NCI-H748 (cell line): ENCODE data around the gene CHST15.

Source experiments
- DNase-seq: peaks from one replicate; lab custom pipeline; 2025; ENCODE audit not compliant: unreplicated experiment; lab: John Stamatoyannopoulos, UW

CHST15 gene

DNA sequence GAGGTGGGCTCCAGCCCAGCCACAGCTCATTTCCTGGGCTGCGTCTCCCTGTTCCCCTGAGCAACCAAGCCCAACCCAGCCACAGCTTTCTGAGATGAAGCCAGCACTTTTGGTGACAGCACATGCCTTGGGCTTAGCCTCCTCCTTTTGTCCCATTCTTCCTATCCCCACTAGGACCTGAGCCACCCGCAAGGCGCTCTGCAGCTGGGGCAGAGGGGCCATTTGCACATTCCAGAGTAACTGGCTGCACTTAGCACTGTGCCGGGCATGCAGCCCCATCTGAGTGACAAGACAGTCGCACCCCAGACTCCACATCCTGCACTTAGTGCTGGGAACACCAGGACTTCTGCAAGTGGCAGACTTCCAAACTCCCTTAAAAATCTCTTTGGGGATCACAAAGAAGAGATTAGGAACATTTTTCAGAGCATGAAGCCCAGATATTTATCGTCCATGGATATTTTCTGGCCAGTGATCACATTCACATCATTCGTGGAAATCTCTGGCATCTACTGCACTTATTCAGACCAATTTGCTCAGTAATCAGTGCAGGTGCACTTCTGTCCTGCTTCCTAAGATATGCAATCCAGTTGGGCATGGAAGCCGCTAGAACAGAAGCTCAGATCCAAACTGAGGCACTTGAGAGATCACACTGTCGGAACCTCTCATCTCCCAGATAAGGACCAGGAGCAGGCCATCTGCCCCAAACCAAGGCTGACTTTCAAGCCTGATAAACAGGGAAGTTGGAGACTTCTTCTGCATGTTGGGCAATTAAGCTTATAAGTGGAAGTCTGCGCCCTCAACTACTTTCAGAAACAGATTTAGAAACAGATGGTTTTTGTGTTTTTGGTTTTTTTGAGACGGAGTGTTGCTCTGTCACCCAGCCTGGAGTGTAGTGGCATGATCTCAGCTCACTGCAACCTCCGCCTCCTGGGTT is 26.4 kb downstream of the CHST15 start:
- DNase-seq, result no peak

DNA sequence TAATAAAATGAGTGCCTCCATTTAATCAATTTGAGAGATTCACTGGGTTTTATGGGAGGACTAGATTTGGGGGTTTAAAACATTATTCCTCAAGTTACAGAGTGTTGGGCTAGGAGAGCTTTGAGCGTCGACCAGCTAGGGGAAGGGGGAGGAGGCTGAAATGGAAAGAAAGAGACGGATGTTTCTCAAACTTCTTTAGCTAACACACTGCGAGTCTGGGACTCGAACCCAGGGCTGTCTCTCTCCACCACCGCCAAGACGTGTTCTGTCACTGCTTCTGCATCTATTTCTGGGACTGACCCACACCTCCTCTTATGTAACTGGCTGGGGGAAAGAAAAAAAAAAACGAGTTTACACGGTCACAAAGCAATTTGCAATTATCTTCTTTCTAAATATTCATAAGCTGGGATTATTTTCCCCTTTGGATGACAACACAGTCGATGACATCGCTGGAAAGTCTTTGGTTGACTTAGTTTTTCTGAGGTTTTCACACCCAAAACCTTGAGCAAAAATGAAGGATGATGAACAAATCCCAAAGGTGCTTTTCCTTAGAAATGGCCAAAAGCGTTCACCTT is 27.2 kb downstream of the CHST15 start:
- no peak for DNase-seq

GRCh38 chr10:124065382-124066125 is 27.8 kb downstream of the CHST15 start:
- DNase-seq, result no peak

DNA sequence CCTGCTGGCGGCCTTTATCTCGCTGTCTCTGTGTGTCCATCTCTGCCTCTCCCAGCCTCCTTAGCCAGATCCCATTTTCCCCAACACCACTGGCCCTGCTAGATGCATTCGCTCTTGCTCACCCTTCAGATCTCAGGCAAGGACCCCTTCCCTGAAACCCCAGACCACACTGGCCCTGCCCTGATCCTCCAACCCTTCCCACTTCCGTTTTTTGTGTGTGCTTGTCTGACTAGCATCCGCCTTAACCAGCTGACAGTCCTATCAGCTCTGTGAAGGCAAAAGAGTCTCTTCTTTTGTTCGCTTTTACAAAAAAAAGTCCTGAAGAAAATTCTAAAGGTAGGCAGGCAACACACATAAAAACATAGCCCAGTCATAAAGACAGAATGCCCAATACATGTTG is 28.7 kb downstream of the CHST15 start:
- no peak for DNase-seq

GRCh38 chr10:124063750-124064603 is 29.4 kb downstream of the CHST15 start:
- no peak for DNase-seq

DNA sequence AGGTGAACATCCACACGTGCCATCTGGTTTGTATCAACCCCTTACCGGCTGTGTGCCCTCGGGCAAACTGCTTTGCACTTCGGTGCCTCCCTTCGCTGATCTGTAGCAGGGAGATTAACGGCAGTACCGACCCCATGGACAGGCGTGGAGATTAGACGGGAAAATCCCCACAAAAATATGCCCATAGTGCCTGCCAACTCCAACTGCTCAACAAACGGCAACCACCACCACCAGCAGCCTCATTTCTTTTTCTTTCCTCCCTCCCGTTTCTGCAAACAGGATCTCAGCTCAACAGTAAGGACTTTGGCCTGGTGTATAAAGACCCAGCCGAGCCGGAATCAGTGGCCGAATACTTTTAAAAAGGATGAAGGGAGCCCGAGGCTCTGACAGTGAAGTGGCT is 31.0 kb downstream of the CHST15 start:
- no peak for DNase-seq

DNA sequence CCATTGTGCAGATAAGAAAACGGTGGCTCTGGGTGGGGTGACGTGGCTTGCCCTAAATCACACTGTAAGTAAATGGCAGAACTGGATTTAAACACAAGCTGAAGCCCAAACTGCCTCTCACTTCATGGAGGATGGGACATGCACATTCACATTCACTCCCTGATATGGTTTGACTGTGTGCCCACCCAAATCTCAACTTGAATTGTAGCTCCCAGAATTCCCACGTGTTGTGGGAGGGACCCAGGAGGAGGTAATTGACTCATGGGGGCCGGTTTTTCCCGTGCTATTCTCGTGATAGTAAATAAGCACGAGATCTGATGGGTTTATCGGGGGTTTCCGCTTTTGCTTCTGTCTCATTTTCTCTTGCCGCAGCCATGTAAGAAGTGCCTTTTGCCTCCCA is 32.4 kb downstream of the CHST15 start:
- DNase-seq, result no peak

DNA sequence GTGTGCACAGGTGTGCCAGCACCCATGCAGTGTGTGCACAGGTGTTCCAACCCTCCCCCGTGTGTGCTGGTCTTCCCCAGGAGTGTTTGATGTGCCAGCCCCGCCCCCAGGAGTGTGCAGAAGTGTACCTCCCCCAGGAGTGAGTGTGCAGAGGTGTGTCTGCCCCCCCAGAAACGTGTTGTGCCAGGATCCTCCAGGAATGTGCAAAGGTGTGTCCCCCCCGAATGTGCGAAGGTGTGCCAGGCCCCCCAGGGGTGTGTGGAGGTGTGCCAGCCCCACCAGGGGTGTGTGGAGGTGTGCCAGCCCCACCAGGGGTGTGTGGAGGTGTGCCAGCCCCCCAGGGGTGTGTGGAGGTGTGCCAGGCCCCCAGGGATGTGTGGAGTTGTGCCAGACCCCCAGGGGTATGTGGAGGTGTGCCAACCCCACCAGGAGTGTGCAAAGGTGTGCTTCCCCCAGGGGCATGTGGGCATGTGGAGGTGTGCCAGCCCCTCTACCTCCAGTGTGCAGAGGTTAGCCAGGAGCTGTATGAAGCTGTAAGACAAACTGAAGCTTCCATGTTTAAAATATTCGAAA is 33.2 kb downstream of the CHST15 start:
- no peak for DNase-seq

DNA sequence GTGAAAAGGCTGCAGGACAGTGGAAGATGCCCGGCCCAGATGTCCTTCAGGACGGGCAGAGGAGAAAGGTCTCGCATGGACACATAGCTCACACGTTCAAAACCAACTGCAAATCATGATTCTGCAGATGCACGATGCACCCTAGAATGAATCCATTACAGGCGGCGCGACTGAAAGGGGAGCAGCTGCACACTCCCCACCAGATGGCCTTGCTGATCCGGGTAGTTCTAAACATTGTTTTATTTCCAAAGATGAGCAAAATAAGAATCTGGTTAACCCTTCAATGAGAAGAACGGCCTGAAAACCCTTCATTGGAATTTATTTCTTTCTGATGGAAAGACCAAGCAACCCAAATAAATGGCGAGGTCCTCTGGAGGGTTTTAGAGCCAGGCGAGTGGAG is 33.8 kb downstream of the CHST15 start:
- no peak for DNase-seq

- no peak for DNase-seq
Measured at GRCh38 chr10:124058346-124059003, 34.9 kb downstream of the CHST15 start.

DNA sequence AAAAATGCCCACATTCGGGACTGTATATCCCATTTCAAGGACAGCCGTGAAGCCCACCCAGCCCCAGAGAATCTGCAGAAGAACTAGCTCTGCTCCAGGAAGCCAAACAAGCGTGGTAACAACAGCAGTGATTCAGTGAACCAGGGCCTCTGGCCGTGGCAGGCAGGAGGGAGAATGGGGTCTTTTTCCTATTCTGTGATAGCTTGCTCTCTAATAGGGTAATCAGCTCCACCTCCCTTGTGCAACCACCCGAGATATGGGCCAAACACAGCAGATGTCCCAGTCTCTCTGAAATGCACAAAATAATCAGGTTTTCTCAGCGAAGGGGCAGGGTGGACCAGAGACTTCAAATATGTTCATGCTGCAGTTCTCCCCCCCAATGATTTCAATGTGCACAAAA is 35.8 kb downstream of the CHST15 start:
- no peak for DNase-seq

GRCh38 chr10:124056337-124056980 is 36.9 kb downstream of the CHST15 start:
- no peak for DNase-seq

GRCh38 chr10:124053971-124054370 is 39.4 kb downstream of the CHST15 start:
- no peak for DNase-seq

GRCh38 chr10:124052561-124052960 is 40.8 kb downstream of the CHST15 start:
- no peak for DNase-seq

DNA sequence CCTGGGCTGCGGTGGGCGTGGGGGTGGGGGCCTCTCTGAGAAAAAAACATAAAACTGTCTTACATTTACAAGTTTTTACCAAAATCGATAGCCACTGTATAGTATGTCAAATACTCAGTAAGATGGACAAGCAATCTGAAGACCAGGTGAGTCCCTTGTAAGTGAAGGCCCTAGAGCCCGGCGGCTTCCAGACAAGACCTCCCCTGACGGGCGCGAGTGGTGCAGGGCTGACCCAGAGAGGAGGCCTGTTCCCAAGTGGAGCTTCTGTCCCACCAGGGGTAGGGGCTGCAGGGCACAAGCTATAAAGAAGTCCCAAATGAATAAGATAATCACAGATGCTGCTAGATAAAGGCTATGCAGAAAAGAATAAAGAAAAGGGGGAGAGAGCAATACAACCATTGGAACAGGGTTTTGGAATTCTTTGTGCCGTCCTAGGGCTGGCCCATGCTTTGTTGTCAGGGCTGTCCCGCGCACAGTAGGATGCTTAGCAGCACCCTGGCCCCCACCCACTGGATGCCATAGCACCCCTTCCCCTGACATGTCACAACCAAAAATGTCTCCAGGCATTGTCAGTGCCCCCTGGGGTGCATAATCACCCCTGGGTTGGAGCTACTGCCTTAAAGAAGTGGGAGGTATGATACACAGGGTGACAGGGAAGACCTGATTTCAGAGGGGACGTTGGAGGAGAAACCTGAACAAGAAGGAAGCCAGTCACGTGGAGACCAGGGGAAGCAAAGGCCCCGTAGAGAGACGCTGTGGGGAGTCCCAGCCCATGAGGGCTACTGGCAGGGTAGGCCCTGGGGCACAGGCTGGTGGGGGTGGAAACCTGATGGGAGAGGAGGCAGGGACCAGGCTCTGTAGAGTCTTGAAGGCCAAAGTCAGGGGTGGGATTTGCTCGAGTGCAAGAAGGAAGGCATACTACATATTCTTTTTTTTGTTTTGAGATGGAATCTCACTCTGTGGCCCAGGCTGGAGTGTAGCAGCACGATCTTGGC is 43.1 kb downstream of the CHST15 start:
- no peak for DNase-seq

DNA sequence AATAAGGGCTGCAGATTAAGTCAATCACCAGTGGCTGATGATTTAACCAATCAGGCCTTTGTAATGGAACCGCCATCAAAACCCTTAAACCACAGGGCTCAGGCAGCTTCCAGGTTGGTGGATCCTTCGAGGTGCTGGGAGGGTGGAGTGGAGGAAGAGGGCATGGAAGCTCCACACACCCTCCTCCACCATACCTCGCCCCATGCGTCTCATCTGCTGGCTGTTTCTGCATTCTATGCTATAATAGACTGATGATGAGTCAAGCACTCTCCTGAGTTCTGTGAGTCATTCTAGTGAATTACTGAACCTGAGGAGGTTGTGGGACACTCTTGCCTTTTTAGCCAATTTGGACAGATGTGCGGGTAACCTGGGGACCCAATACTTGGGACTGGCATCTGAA is 43.9 kb downstream of the CHST15 start:
- DNase-seq, result no peak

- DNase-seq, result no peak
Measured at GRCh38 chr10:124048371-124049290, 44.8 kb downstream of the CHST15 start.
